GM13977 (cell line): ENCODE measurements around the gene HTR3A.

Source experiments
- DNase-seq: peaks from one replicate; pipeline ENCODE4 v3.0.0; 2012; ENCODE audit warnings: low spot score
- in situ Hi-C: fragments of 300-500 bp; cut with MboI; formaldehyde crosslinking; loops from one replicate; pipeline ENCODE4 v1.12.0; 2022; ENCODE audit warnings: low sequenced_read_pairs, low pct_unique_long_range_greater_than_20kb, mixed read lengths, inconsistent platforms; ENCODE audit not compliant: unreplicated experiment
- TF ChIP-seq, protein P1 (sequence below): IDR thresholded peaks from 2 replicates; pipeline ENCODE4 v1.5.1; 2012; ENCODE audit warnings: mild to moderate bottlenecking, control low read depth; ENCODE audit not compliant: insufficient read depth; ENCODE audit errors: extremely low read depth, missing control alignments

HTR3A gene

DNA sequence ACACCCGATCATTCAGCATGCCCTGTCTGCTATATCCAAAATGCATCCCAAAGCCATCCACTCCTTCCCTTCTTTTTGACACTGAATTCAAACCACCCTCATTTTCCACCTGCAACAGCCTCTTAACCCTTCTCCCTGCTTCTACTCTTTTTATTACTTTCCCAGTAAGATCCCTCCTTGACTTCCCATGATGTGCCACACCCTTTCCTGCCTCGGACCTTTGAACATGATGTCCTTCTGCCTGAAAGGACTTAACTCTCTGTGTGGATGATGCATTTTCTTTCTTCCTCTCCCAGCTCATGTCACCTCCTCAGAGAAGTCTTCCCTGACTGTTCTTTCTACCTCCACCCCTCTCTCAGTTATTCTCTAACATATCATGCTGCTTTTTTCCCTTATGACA lies 36.5 kb downstream of the HTR3A start:
- DNase-seq = no peak
- in situ Hi-C loops = no loop called here
- TF ChIP-seq, protein P1, sequence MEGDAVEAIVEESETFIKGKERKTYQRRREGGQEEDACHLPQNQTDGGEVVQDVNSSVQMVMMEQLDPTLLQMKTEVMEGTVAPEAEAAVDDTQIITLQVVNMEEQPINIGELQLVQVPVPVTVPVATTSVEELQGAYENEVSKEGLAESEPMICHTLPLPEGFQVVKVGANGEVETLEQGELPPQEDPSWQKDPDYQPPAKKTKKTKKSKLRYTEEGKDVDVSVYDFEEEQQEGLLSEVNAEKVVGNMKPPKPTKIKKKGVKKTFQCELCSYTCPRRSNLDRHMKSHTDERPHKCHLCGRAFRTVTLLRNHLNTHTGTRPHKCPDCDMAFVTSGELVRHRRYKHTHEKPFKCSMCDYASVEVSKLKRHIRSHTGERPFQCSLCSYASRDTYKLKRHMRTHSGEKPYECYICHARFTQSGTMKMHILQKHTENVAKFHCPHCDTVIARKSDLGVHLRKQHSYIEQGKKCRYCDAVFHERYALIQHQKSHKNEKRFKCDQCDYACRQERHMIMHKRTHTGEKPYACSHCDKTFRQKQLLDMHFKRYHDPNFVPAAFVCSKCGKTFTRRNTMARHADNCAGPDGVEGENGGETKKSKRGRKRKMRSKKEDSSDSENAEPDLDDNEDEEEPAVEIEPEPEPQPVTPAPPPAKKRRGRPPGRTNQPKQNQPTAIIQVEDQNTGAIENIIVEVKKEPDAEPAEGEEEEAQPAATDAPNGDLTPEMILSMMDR = no peak

- no peak for DNase-seq
- TF ChIP-seq, protein P1 = no peak
- in situ Hi-C loops = no loop called here
Observed at GRCh38 chr11:114015117-114015516, 40.2 kb downstream of the HTR3A start.

DNA sequence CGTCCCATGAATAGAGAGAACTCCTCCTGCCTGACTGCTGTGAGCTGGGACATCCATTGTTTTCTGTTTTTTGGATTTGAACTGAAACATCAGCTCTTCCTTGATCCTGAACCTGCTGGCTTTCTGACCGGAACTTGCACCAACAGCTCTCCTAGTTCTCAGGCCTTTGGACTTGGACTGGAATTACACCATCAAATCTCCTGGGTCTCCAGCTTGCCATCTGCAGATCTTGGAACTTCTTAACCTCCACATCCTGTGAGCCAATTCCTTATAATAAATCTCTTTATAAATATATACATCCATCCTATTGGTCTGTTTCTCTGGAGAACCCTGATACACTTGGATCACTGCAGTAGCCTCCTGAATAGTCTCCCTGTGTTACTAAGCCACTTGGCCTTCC lies 42.1 kb downstream of the HTR3A start:
- in situ Hi-C loops = no loop called here
- TF ChIP-seq, protein P1 = no peak
- DNase-seq = no peak

- in situ Hi-C loops = no loop called here
- DNase-seq = no peak
- TF ChIP-seq, protein P1 = no peak
Observed at GRCh38 chr11:114017723-114018122, 42.8 kb downstream of the HTR3A start.

DNA sequence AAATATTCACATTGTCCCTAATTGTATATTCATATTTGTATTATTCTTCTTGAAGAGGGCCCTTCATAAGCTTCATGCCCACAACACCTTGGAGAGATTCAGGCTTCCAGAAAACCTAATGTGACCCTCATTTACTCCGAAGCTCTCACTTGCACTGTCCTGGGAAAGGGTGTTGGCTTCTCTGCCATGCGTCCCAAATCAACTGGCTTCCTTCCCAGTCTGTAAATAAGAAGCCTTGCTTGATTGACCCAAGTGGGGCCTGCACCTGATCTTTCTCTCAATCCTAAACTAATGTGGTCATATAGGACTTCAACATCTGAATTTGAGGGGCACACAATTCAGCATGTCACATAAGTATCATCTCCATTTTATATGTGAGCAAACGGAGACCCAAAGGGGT lies 44.1 kb downstream of the HTR3A start:
- DNase-seq = no peak
- in situ Hi-C loops = no loop called here
- TF ChIP-seq, protein P1 = no peak

GRCh38 chr11:114019574-114019973 lies 44.7 kb downstream of the HTR3A start:
- in situ Hi-C loops = no loop called here
- TF ChIP-seq, protein P1 = no peak
- no peak for DNase-seq

DNA sequence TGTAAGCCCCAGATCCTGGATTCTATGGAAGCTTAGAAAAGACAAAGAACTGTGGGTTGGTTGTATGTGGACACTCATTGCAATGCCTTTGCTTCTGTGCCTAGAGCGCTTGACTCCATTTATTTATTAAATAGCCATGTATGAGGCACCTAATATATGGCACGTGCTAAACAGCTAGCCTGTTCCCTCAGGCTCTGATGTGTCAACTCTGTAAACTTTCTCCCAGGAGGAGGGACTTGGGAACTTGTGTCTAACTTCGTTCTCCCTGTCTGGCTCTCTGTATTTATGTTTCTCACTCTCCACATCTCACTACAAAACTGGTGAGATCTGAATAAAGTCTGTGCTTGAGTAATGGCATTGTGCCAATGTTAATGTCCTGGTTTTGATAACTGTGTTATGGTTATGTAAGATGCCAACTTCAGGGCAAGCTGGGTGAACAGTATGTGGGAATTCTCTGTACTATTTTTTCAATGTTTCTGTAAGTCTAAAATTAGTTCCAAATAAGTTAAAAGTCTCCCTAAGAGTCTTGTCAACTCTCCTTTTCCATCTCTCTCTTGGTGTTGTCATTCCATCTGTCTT lies 50.5 kb downstream of the HTR3A start:
- in situ Hi-C loops = no loop called here
- TF ChIP-seq, protein P1 = no peak
- DNase-seq = no peak
